GM19324 (cell line): ENCODE results near the gene NPM3.

Experiments used
- ATAC-seq: cut with Tn5 transposase; IDR thresholded peaks from one replicate; pipeline ENCODE4 v1.9.1; 2021; ENCODE audit warnings: mild to moderate bottlenecking, moderate library complexity; ENCODE audit not compliant: unreplicated experiment, low FRiP score

Gene NPM3

GRCh38 chr10:101775273-101776160 lies 7.7 kb downstream of the NPM3 start, which contains the start of gene FGF8:
FGF8 (minus strand) TSS chr10:101776114; CDS start chr10:101775900, 214 bp downstream.
- ATAC-seq, result no peak

GRCh38 chr10:101774589-101775272 lies 8.5 kb downstream of the NPM3 start:
- ATAC-seq, result no peak

- no peak for ATAC-seq
Observed at GRCh38 chr10:101773923-101774588, 9.2 kb downstream of the NPM3 start.

- no peak for ATAC-seq
Observed at GRCh38 chr10:101772895-101773761, 10.1 kb downstream of the NPM3 start.

- no peak for ATAC-seq
Observed at GRCh38 chr10:101772017-101772894, 11.0 kb downstream of the NPM3 start.

- ATAC-seq, result no peak
Observed at GRCh38 chr10:101771380-101771779, 11.9 kb downstream of the NPM3 start.

- no peak for ATAC-seq
Observed at GRCh38 chr10:101770331-101771215, 12.7 kb downstream of the NPM3 start.

- ATAC-seq, result no peak
Observed at GRCh38 chr10:101769541-101770180, 13.6 kb downstream of the NPM3 start.

GRCh38 chr10:101768791-101769170 lies 14.5 kb downstream of the NPM3 start:
- ATAC-seq, result no peak

- ATAC-seq, result no peak
Observed at GRCh38 chr10:101767966-101768790, 15.1 kb downstream of the NPM3 start.

GRCh38 chr10:101767600-101767945 lies 15.7 kb downstream of the NPM3 start:
- no peak for ATAC-seq

GRCh38 chr10:101766753-101767599 lies 16.3 kb downstream of the NPM3 start:
- no peak for ATAC-seq

GRCh38 chr10:101766306-101766705 lies 16.9 kb downstream of the NPM3 start:
- ATAC-seq, result no peak

GRCh38 chr10:101763141-101763846 lies 20.0 kb downstream of the NPM3 start:
- no peak for ATAC-seq

GRCh38 chr10:101762736-101763135 lies 20.5 kb downstream of the NPM3 start:
- no peak for ATAC-seq

- ATAC-seq, result no peak
Observed at GRCh38 chr10:101761226-101761625, 22.0 kb downstream of the NPM3 start.
